NT2/D1 (cell line): ENCODE results near the gene TENT4B.

Source experiments
- YY1 ChIP-seq: IDR thresholded peaks from 2 replicates; pipeline ENCODE4 v1.6.1; 2011; ENCODE audit not compliant: insufficient read length, insufficient read depth
- ZNF274 ChIP-seq: IDR thresholded peaks from 2 replicates; pipeline ENCODE4 v1.6.1; 2011; ENCODE audit warnings: mild to moderate bottlenecking, low read depth, low read length

- TF ChIP-seq YY1 (no peak), ZNF274 (no peak)
Measured at GRCh38 chr16:50273382-50273690, 120.2 kb downstream of the TENT4B start.
